ENCODE data around the gene COX7B2.

DNA sequence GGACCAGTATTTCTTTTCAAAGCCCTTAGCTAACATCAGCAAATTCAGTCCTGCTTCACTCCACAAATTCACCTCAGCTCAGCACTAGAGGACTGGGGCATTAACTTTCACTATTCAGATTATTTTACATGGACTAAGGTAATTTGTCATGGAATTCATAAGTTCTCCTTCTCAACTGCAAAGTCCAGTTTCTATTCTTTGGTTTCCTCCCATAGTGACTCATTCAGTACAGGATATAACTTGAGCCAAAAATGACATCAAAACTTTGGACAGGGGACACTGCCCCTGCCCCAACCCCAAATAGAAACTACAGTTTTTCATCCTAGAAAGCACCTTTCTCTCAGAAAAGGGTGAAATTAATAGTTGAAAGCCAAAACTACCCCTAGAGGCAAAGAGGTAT is 52.7 kb downstream of the COX7B2 start:
- TF ChIP-seq, protein P1, sequence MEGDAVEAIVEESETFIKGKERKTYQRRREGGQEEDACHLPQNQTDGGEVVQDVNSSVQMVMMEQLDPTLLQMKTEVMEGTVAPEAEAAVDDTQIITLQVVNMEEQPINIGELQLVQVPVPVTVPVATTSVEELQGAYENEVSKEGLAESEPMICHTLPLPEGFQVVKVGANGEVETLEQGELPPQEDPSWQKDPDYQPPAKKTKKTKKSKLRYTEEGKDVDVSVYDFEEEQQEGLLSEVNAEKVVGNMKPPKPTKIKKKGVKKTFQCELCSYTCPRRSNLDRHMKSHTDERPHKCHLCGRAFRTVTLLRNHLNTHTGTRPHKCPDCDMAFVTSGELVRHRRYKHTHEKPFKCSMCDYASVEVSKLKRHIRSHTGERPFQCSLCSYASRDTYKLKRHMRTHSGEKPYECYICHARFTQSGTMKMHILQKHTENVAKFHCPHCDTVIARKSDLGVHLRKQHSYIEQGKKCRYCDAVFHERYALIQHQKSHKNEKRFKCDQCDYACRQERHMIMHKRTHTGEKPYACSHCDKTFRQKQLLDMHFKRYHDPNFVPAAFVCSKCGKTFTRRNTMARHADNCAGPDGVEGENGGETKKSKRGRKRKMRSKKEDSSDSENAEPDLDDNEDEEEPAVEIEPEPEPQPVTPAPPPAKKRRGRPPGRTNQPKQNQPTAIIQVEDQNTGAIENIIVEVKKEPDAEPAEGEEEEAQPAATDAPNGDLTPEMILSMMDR (IDR thresholded peaks at IDR 0.05): no peak
- no peak for TF ChIP-seq POLR2A (IDR thresholded peaks at IDR 0.05)
